Loucy (cell line): Measurements from ENCODE around the gene AAK1.

ENCODE experiments used
- CTCF ChIP-seq: fragments of 200-600 bp; sonication (generic); conservative IDR thresholded peaks from 2 replicates; pipeline ENCODE4 v1.5.1; 2014; ENCODE audit warnings: mild to moderate bottlenecking, antibody characterized with exemption, low read length
- EZH2phosphoT487 ChIP-seq: fragments of 200-600 bp; IDR thresholded peaks from 2 replicates; pipeline ENCODE4 v1.6.1; 2018; ENCODE audit warnings: antibody characterized with exemption, mild to moderate bottlenecking, moderate library complexity, borderline replicate concordance

- TF ChIP-seq EZH2phosphoT487 (no peak), CTCF (no peak)
Observed at GRCh38 chr2:69674316-69674670, 30.8 kb upstream of the AAK1 start.
